ENCODE data around the gene CSNK1A1.

The CSNK1A1 gene

DNA sequence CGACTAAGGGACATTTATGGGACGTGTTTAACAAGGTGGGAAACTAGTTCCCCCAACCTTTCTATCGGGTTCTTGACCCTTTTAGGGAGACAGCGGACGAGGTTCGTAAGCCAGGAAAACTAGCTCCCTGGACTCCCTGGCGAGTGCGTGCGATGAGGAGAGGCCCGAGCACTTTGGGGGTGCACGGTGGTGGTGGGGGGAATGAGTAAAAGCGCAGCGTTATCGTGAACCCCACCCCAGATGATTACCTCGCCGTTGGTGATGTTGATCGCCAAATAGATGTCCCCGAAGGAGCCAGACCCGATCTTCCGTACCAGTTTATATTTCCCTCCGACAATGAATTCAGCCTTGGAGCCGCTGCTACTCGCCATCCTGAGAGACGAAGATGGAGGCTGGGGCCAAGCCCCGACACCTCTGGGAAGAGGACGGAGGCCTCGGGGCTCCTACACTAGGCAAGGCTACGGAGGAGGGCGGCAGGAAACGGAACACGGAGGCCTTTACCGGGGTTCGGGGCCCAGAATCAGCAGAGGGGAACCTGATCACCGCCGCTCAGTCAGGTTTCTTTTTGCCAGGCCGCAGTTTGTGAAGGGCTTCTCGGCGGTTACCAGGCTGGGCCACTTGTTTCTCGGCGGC is 529 bp downstream of the CSNK1A1 start:
- Histone ChIP-seq H3K4me1 (no peaks in the 10 kb centered on the region), H3K9me3 (no peaks in the 10 kb centered on the region), H3K36me3 (peaks cover 47% of the 10 kb centered on the region), H3K4me3 (ENCODE audit: low read depth, low read length) (peak overlapping the region; percentile 96), H3K27me3 (no peaks in the 10 kb centered on the region)
- no peak for TF ChIP-seq CTCF (IDR thresholded peaks at IDR 0.05; ENCODE audit: low read depth, low read length)
- peak; percentile 21 for DNase-seq

DNA sequence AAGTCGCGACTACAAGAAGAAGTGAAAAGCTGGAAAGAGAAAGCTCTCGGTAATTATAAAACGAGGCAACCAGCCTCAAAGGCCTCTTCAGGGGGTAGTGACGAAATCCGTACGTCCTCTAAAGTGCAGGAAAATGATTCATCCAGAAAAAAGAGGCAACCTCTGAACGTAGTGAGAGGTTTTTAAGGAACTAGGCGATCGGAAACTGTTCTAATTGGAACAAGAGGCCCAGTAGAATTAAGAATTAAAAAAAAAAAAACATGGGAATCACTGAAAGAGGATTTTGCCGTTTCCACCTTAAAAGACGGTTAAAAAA is 1.0 kb downstream of the CSNK1A1 start:
- Histone ChIP-seq H3K4me1 (no peaks in the 10 kb centered on the region), H3K4me3 (ENCODE audit: low read depth, low read length) (peak overlapping the region; percentile 96), H3K36me3 (peaks cover 52% of the 10 kb centered on the region), H3K27me3 (no peaks in the 10 kb centered on the region), H3K9me3 (no peaks in the 10 kb centered on the region)
- TF ChIP-seq CTCF (IDR thresholded peaks at IDR 0.05; ENCODE audit: low read depth, low read length) = no peak
- no peak for DNase-seq

DNA sequence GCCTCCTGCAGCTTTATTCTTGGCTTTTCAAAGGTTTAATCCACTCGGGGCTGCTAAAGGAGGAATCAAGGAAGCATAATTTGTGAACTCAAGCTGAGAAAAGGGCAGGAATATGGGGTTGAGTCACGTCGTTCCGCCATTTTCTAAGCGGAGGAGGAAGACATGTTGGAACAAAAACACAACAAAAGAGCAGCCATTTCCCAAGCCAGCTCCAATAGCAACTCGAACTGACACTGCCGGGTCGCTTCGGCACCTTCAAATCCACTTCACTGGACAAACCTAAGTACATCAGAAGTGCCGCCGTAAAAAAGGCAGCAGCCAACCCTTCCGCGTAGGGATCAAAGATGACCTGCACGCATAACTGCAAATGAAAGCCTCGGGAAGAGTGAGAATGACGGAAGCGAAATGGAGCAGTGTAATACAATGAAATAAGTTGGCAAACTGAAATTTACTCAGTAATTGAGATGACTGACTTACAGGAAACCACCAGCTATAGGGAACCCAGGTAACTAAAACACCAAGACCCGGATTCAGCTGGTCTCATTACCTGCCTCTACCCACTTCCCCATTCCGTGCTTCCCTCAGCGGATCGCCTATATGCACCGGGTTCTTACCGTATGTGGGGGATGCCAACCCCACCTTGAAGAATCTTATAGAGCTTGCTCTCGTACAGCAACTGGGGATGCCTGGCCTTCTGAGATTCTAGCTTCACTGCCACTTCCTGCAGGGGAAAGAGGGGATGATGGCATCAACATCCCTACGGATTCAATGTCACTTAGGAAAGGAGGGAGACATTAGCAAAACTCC is 1.6 kb downstream of the CSNK1A1 start:
- H3K4me1 ChIP-seq = no peaks in the 10 kb centered on the region
- peak; percentile 40 for DNase-seq
- peak overlapping the region; percentile 96 for H3K4me3 ChIP-seq (ENCODE audit: low read depth, low read length)
- H3K27me3 ChIP-seq = no peaks in the 10 kb centered on the region
- no peaks in the 10 kb centered on the region for H3K9me3 ChIP-seq
- H3K36me3 ChIP-seq = peaks cover 58% of the 10 kb centered on the region
- no peak for TF ChIP-seq CTCF (IDR thresholded peaks at IDR 0.05; ENCODE audit: low read depth, low read length)

- Histone ChIP-seq H3K36me3 (peaks cover 74% of the 10 kb centered on the region), H3K27me3 (no peaks in the 10 kb centered on the region), H3K4me1 (peaks cover 10% of the 10 kb centered on the region), H3K4me3 (ENCODE audit: low read depth, low read length) (no peak overlapping the region), H3K9me3 (no peaks in the 10 kb centered on the region)
- DNase-seq = no peak
- TF ChIP-seq CTCF (IDR thresholded peaks at IDR 0.05; ENCODE audit: low read depth, low read length) = no peak
Measured at GRCh38 chr5:149546974-149547373, 4.3 kb downstream of the CSNK1A1 start.

DNA sequence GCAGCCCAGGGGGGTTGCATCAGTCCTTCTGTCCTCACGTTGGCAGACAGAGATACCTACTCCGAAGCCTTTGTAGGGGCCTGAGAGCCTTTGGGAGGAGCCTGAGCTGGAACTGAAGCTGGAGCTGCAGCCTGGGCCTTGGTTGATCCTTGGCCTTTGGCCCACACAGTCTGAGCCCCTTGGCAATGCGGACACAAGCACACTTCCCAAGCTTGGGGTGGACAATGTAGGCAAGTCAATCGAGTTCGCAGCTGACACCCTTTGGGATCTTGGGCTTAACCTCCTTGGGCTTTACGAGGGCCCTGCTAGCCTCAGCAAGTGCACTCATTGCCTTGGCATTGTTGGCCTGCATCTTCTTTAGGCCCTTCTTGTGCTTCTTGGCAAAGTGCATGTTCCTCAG is 5.9 kb downstream of the CSNK1A1 start:
- no peak for DNase-seq
- H3K4me1 ChIP-seq = peaks cover 10% of the 10 kb centered on the region
- no peaks in the 10 kb centered on the region for H3K9me3 ChIP-seq
- H3K27me3 ChIP-seq = no peaks in the 10 kb centered on the region
- no peak for TF ChIP-seq CTCF (IDR thresholded peaks at IDR 0.05; ENCODE audit: low read depth, low read length)
- no peak overlapping the region for H3K4me3 ChIP-seq (ENCODE audit: low read depth, low read length)
- peaks cover 81% of the 10 kb centered on the region for H3K36me3 ChIP-seq

- DNase-seq = no peak
- H3K9me3 ChIP-seq = no peaks in the 10 kb centered on the region
Measured at GRCh38 chr5:149544028-149544420, 7.2 kb downstream of the CSNK1A1 start.

More at GRCh38 chr5:149544028-149544420, 7.2 kb downstream of the CSNK1A1 start:
- Histone ChIP-seq H3K4me3 (ENCODE audit: low read depth, low read length) (no peak overlapping the region), H3K4me1 (peaks cover 13% of the 10 kb centered on the region), H3K27me3 (no peaks in the 10 kb centered on the region), H3K36me3 (peaks cover 73% of the 10 kb centered on the region)
- no peak for TF ChIP-seq CTCF (IDR thresholded peaks at IDR 0.05; ENCODE audit: low read depth, low read length)
